Measurements from ENCODE around the gene SRP68.
"Not testable (repeated sequence)": the region's sequence is repeated elsewhere in the genome, so short reads cannot be mapped to it uniquely, and the experiment has no call there.

The SRP68 gene

DNA sequence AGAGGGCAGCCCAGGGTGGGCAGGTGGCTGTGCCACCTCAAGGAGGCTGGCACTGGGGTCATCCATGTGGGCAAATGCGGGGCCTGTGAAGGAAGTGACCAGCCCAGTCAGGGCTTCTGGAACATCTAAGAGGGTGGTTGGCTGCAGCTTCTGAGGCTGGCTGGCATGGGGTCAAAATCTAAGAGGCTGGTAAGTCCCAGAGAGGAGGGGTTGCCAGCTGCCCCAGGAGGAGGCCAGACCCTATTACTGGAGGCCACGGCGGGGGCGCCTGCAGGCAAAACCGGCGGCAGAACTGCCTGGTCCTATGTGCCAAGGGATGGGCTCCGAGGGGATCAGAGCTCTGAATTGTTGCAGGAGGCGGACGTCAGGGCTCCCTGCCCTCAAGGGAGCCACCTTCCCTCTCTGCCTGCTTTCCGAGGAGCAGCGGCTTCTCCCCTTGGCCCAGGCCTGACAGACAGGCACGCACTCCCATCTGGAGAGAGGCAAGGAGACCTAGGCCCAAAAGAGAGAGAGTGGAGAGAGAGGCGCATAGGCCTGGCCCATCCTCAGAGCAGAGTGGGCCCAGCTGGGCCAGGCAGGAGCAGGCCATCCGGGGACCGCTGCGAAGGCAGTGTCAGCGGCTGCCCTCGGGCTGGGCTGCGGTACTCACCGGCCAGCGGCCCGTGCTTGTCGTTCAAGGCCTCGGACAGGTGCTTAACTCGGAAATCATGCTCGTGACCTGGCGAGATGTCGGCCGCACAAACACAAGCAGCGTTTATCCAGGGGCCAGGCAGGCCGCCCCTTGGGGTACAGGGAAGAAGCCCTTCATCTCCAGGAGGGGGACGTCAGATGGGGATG is 17.6 kb upstream of the SRP68 start:
- no peak for DNase-seq (ENCODE audit: low read depth in 4 of 4, low spot score in 1 of 4)

DNA sequence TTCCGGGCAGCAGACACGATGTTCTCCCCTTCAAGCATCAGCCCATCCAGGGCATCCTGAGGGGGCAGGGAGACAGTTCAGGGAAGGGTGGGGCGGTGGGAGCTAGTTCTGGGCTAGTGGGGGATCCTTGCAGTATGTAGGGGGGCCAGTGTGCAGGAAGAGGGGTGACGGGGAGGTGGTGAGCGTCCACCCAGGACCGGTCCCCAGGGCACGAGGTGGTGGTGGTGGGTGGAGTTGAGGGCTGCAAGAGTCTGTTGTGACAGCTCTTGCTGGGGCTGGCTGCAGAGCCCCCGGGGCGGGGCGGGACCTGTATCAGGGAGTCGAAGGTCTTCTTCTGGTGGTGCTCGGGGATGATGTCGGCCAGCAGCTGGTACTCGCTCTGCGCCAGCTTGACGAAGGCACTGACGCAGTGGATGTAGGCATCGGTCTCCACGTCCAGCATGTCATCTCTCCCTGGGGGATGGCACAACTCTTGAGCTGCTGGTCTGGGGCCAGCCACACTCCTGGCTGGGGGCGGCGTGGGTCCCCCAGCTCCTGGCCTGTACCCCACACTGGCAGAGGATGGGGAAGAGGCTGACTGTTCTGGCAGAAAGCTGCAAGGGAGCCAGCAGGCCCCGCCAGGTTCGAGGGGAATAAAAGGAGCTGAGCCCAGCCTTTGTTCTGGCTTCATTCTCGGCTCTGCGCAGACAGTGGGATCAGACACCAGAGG is 16.7 kb upstream of the SRP68 start:
- no peak for DNase-seq (ENCODE audit: low read depth in 4 of 4, low spot score in 1 of 4)

DNA sequence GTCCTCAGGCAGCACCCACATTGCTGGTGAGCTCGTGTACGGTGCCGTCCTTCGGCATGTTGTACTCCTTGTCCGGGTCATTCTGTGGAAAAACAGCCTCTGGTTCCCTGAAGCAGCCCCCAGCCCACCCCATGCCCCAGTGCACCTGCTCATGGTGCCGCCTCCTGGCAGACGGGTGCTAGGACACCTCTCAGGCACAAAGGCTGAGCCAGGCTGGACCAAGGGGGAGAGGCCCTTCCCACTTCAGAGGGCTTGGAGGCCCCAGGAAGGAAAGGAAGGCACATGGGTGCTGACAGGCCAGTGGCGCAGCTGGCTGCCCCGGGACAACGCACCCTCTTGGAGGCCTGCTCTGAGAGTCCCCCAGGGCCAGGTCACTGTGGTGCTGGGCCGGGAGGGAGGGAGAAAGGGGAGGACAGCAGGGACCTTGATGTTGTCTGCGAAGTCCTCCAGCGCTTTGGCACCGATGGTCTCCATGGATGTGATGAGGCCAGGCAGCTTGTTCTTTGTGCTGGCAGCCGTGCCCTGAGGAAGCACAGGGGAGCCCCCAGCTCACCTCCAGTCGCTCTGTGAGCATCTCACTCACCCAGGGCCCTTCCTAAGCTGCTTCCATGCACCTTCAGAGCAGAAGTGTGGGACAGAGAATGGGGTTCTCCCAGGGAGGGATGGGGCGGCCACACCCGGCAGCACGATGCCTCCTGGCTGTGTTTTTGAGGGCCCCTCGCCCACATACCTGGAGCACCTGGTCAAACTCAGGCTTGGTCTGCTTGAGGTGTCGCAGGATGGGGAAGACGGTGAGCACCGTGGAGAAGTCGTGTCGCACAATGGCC is 15.9 kb upstream of the SRP68 start:
- DNase-seq (ENCODE audit: low read depth in 4 of 4, low spot score in 1 of 4): no peak

DNA sequence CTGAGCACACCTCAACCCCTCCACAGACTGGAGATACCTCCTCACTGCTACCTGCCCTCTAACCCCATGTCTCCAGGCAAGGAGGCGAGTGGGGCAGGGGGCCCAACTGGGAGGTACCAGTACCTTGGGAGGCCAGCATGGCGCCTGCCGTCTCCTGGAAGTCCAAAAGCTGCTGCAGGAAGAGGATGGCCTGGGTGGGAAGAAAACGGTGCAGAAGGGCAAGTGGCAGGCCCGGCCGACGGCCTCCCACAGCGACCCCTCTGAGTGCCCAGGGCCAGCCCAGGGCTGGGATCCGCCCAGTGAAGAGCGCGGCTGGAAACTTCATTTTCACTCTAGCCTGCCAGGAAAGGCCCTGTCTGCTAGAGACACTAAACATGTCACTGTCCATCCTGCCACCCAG is 15.2 kb upstream of the SRP68 start:
- DNase-seq (ENCODE audit: low read depth in 4 of 4, low spot score in 1 of 4): no peak

DNA sequence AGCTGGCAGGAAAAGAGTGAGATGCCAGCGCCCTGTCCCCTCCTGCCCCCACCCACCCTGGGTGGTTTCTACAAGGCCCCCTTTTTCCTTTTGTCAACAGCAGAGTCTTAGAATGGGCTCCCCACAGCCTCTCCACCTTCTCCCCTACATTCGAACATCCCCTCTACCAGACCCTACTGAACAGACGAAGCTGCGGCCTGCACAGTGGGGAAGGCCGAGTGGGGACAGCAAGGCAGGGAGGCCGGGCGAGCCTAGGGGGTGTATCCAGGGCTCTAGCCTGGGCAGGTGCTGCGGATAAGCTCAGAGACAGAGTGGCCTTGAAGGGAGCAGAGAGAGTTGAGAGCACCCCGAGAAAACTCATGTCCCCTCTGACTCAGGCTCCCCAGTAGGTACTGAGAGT is 14.1 kb upstream of the SRP68 start:
- no peak for DNase-seq (ENCODE audit: low read depth in 4 of 4, low spot score in 1 of 4)

DNA sequence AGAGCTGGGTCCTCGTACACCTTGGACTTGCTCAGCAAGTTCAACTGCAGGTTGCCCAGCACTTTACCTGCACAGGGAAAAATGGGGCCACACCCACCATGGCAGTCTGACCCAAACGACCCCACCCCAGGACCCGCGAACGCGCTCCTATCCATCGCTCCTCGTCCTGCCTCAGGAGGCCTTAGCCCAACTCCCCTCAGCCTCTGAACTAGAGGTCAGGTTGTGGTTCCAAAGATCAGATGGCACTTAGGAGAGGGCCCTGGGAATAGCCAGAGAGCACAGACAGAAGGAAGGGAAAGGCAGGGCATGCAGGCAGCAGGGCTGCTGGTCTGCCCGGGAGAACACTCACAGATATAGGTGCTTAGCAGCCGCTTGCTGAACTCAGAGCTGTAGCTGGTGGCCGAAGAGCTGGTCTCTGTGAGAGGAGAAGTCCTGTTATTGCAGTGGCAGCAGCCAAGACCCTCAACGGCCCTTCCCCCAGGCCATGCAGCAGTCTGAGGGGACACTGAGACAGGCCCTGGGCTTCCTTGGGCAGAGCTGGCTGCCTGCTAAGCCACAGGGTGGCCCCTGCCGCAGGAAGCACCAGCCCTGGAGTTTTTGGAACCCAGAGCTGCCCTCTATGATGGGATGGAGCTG is 13.5 kb upstream of the SRP68 start:
- DNase-seq (ENCODE audit: low read depth in 4 of 4, low spot score in 1 of 4): no peak

DNA sequence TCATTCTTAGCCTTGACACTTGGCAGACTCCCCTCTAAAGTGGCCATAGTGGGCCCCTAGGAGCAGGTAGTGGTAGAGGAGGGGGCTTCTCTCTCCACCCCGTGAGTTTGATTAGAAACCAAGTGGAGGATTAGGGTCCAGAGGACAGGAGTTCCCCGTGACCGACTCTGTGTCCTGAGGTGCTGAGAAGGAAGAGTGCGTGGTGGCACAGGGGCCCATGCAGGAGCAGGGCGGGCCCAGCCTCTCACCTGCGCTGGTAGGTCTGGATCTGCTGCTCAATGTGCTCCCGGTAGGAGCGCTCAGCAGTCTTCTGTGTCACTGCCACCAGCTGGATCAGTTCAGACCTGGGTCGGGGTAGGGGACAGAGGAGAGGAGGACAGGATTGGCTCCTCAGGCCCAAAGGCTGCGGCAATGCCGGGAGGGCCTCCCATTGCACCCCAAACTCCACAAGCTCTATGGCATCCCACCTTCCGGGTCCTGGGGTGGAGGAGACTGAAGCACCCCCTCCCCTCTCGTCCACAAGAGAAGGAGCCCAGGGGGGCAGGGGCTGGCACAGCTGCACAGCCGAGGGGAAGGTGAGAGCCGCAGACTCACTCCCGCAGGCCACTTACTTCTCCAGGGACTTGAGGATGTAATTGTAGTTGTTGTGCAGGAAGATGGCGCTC is 12.9 kb upstream of the SRP68 start:
- no peak for DNase-seq (ENCODE audit: low read depth in 4 of 4, low spot score in 1 of 4)

DNA sequence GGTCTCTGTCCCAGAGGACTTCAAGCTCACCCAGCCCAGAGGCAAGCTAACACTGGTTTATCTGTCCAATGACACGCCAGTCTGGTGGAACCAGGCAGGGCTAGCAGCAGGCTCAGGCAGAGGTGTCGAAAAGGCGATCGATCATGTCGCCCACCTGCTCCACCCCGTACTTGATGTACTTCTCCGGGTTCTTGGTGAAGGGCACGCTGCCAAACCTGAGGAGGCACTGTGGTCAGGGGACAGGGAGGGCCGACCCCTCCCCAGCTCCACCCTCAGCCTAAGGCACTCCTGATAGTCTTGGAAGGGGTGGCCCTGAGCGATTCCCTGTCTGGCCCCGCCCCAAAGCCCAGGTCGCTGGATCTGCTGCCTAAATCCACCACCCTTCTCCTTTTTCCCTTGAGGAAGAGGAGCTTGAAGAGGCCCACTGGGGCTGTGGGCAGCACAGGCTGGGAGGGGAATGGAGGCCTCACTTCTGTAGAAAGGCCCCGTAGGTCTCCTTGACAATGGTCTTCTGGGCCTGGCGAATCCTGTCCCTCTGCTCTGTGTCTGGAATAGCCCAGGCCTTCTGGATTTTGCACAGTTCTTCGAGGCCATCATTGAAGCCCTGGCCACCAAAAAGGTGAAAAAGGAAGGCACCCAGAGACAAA is 11.3 kb upstream of the SRP68 start:
- DNase-seq (ENCODE audit: low read depth in 4 of 4, low spot score in 1 of 4): no peak

DNA sequence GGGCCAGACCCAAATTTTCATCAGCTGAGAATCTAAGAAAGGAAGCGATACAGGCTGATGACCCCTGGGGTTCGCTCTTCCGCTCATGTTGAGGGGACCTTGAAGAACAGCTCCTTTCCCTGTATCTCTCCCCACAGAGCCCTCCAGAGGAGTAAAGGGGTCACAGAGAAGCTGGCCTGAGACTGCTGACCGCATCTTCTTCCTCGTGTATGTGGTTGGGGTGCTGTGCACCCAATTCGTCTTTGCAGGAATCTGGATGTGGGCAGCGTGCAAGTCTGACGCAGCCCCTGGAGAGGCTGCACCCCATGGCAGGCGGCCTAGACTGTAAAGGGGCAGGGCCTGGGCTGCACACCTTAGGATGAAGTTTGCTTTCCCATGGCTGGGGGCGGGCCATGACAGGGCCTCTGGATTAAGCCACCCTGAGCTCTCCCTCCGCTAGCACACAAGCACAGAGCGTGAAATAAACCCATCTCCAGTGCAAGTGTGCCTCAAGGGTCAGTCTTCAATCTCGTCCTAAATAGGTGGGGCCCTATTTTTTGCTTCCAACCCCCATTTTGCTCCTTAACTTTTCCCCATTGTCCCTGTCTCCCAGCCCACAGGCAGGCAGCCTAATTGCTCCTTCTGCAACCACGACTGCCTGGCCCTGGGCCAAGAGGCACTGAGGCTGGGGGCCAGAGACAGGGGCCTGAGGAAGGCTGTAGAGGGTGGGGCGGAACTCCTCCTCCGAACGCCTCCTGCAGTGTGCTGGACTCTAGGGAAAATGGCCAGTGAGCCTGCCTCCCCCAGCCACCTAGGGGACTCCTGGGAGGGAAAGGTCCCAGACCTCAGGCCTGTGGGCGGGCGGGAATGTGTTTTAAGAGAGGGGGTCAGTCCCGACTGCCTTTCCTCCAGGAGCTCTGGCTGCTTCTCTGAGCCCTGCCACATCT is 10.3 kb upstream of the SRP68 start:
- no peak for DNase-seq (ENCODE audit: low read depth in 4 of 4, low spot score in 1 of 4)

DNA sequence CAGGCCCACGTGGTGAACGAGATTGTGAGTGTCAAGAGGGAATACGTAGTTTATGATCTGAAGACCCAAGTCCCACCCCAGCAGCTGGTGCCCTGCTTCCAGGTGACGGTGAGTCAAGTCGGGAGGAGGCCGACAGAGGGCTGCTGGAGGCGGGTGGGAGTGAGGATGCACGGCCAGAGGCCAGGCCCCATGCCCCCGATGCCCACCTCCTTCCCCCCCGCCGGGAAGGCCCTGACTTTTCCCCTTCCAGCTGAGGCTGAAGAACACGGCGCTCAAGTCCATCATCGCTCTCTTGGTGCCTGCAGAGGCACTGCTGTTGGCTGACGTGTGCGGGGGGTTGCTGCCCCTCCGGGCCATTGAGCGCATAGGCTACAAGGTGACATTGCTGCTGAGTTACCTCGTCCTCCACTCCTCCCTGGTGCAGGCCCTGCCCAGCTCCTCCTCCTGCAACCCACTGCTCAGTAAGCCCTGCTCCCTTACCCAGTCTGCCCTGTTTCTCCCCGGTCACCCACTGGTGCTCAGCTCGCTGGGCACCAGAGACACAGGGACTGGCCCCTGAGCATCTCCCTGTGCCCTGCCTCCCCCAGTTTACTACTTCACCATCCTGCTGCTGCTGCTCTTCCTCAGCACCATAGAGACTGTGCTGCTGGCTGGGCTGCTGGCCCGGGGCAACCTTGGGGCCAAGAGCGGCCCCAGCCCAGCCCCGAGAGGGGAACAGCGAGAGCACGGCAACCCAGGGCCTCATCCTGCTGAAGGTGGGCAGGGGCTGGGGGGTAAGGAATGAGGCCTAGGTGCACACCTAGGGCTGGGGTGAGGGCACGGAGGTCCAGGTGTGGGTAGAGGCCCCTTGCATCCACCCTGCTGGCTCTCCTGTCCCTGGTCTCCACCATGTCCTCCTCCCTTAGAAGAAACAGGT is 9.2 kb upstream of the SRP68 start:
- DNase-seq (ENCODE audit: low read depth in 4 of 4, low spot score in 1 of 4): no peak

DNA sequence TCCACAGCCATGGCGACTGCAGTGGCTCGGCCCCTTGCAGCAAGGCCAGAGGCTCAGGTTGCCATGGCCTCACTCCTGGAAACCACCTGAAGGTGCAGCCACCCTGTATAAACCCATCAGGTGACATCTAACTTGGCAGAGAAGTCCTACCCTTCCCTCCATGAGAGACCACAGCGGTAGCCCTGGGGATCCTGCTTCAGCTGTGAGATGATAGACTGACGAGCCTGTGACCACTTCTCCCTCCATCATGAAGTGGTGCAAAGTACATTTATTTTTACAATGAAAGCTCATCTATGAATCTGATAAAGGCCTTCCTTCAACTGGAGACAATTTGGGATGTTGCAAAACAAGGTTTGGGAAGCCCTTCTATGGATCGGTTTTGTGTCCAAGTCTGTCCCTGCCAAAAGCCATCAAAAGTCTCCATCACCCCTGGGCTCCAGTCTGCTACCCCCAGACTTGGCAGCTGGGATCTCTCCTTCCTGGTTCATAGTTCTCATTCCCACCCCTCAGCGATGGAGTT is 8.5 kb upstream of the SRP68 start:
- no peak for DNase-seq (ENCODE audit: low read depth in 4 of 4, low spot score in 1 of 4)

DNA sequence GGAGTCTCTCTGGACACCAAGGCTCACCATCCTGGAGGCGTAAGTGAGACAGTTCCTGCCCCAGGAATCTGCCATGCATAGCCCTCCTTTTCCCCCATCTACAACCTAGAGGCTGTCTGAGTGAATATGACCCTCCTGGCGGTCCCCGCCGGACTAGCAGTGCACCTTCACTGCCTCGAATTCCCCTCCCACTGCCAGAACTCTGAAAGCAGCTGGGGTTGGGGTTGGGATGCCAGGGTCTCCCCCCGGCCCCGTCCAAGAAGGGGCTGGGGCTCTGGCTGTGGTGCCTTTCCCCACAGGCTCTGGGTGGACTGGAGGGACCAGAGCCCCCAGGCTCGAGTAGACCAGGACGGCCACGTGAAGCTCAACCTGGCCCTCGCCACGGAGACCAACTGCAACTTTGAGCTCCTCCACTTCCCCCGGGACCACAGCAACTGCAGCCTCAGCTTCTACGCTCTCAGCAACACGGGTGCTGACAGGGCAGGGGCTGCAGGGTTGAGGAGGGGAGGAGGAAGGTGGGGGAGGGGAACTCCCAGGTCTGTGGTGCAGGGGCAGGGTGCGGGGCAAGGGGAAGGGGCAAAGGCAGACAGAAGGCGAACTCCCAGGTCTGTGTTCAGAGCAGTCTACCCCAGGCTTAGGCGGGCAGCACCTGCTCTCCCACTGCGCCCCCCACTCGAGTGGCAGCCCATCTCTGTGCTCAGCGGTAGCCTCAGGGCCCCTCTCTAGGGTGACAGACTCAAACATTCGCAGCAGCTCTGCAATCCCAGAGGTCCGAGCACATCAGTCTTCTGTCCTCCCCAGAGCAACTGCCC is 7.8 kb upstream of the SRP68 start:
- DNase-seq (ENCODE audit: low read depth in 4 of 4, low spot score in 1 of 4): no peak

DNA sequence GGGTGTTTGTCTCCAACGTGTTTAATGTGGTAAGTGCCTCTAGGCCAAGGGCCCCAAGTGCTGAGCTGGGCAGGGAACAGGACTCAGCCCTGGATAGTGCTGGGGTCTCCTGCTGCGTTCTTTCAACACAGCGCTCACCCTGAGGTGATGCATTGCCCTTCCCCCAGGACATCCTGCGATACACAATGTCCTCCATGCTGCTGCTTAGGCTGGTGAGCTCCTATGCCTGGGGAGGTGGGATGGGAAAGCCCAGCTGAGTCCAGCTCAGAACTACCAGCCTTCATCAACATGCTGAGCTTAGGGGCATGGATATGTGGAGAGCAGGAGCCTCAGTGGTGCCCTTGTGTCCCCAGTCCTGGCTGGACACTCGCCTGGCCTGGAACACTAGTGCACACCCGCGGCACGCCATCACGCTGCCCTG is 7.2 kb upstream of the SRP68 start:
- DNase-seq (ENCODE audit: low read depth in 4 of 4, low spot score in 1 of 4): no peak

DNA sequence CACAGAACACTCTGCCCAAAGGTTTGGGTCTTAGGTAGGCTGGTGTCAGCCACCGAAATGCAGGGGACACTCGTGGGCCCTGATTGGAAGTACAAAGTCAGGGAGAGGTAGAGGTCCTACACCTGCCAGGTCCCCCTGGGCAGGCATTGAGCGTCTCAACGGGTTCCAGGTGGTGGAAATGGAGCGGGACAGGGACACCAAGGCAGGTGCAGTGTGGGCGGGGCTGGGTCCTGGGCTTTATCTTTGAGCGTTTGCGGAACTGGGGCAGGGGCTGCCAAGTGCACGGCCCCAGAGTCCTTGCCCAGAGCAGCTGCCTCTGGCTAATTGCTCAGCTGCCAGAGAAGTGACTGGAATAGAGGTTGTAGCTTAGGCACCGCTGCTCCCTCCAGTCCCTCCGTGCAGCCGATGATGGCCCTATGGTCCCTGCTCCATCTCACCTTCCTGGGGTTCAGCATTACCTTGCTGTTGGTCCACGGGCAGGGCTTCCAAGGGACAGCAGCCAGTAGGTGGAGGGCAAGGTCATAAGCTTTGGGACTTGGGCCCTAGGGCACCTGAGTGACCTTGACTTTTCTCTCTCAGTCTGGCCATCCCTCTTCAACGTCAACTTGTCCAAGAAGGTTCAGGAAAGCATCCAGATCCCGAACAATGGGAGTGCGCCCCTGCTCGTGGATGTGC is 6.7 kb upstream of the SRP68 start, which contains the start of gene ZACN:
ZACN (plus strand) TSS at position 323 of the 675 bp plus-strand sequence; CDS start at position 406, 83 bp downstream.
- DNase-seq (ENCODE audit: low read depth in 4 of 4, low spot score in 1 of 4): no peak

DNA sequence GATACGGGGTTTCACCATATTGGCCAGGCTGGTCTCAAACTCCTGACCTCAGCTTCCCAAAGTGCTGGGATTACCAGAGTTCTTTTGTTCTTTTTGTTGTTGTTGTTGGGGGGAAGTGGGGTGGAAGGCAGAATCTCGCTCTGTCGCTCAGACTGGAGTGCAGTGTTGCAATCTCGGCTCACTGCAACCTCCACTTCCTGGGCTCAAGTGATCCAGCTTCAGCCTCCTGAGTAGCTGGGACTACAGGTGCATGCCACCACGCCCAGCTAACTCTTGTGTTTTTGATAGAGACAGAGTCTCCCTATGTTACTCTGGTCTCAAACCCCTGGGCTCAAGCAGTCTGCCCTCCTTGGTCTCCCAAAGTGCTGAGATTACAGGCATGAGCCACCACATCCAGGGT is 6.1 kb upstream of the SRP68 start:
- DNase-seq (ENCODE audit: low read depth in 4 of 4, low spot score in 1 of 4): not testable (repeated sequence)

DNA sequence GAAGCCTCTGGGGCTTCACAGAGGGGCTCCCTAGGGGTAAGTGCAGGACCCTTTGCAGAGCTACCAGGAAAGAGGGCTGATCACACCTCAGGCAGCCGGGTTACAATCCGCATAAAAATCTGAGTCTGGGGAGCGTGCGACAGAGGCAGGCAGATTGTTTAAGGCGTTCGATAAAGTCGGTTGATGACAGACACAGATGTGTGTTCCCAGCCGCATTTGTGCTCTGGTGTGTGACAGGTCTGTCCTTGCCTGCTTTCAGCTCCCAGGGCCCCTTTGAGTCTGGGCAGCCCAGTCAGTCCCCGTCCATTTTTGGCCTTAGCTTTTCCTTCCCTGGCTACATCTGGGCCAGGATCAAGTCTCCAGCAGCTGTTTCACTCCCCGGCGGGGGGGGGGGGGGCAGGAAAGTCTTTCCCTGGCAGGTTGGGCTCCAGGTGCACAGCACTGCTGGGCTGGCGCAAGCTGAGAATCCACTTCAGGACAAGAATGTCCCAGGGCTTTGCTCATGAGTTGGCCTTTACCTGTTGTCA is 5.3 kb upstream of the SRP68 start:
- no peak for DNase-seq (ENCODE audit: low read depth in 4 of 4, low spot score in 1 of 4)

All from stimulated activated CD4-positive, alpha-beta T cell treated with anti-CD3 and anti-CD28 coated beads, Interleukin-1b, Interleukin-23, amount 100 ng/mL, for 24 hours (primary cell).